Measurements from ENCODE around the gene CAMTA1. TPM values are rescaled to one million over a fixed set of nuclear protein-coding genes. Genes with fewer than 3 reads are reported as not detected.

The CAMTA1 gene
- polyA plus RNA-seq, 1 of the 3 experiments (the other 2 are of a cell fraction) = 63.1 TPM

GRCh38 chr1:7501723-7502603, 716.7 kb downstream of the CAMTA1 start:
- H3K36me3 ChIP-seq (replicated peaks in 1 of 2; ENCODE audit: control insufficient read depth in 1 of 2, insufficient read depth in 2 of 2, low read length in 1 of 2) = no peaks in the 10 kb centered on the region
- H3K9me3 ChIP-seq = no peaks in the 10 kb centered on the region
- H4K20me1 ChIP-seq (ENCODE audit: insufficient read depth) = no peaks in the 10 kb centered on the region
- no peak overlapping the region for H3K4me2 ChIP-seq
- no peaks in the 10 kb centered on the region for H3K9me2 ChIP-seq
- H3K4me1 ChIP-seq (ENCODE audit: control insufficient read depth in 1 of 2, insufficient read depth in 2 of 2, low read depth in 1 of 2, low read length in 1 of 2) = peaks cover 0 to 40% of the 10 kb centered on the region in 2 experiments; a peak in 1 of 4 replicates
- DNase-seq = no peak
- H3K27me3 ChIP-seq (ENCODE audit: insufficient read depth) = no peaks in the 10 kb centered on the region
- H3F3A ChIP-seq (replicated peaks; ENCODE audit: insufficient read depth) = no peaks in the 10 kb centered on the region
- CTCF ChIA-PET = interaction anchor here (1.6 to 1.8 kb wide), 2 partner anchors 14 to 167 kb away, joined by 4 to 7 read pairs; no protein-coding TSS in a partner anchor
- no peak overlapping the region for H3K9ac ChIP-seq
- H2AFZ ChIP-seq (ENCODE audit: low read depth) = no peak overlapping the region
- POLR2A ChIA-PET = no interaction called here
- 54% methylated on average over 10 of the region's 15 CpGs for WGBS (ENCODE audit: low lambda C conversion rate)
- TF ChIP-seq TEAD4 (IDR thresholded peaks at IDR 0.05; ENCODE audit: borderline replicate concordance, insufficient read depth) (no peak), POLR2AphosphoS5 (IDR thresholded peaks at IDR 0.05; ENCODE audit: low read depth, low read length) (no peak), EZH2phosphoT487 (IDR thresholded peaks at IDR 0.05; ENCODE audit: borderline replicate concordance, low read depth) (no peak), RXRA (IDR thresholded peaks at IDR 0.05; ENCODE audit: borderline replicate concordance, low read depth) (no peak), MXI1 (IDR thresholded peaks at IDR 0.05; ENCODE audit: low read depth, low read length) (no peak), IRF3 (IDR thresholded peaks at IDR 0.05; ENCODE audit: low read depth, low read length) (no peak)
- H3K4me3 ChIP-seq (ENCODE audit: low read depth in 2 of 2, low read length in 1 of 2) = no peak overlapping the region
- H3K27ac ChIP-seq (ENCODE audit: low read depth in 2 of 2, low read length in 1 of 2) = no peak overlapping the region
- H3K79me2 ChIP-seq (ENCODE audit: insufficient read depth) = no peaks in the 10 kb centered on the region

GRCh38 chr1:7503691-7504437, 718.6 kb downstream of the CAMTA1 start:
- no peak for DNase-seq
- no peak overlapping the region for H2AFZ ChIP-seq (ENCODE audit: low read depth)
- H3K27me3 ChIP-seq (ENCODE audit: insufficient read depth) = no peaks in the 10 kb centered on the region
- H3K36me3 ChIP-seq (replicated peaks in 1 of 2; ENCODE audit: control insufficient read depth in 1 of 2, insufficient read depth in 2 of 2, low read length in 1 of 2) = no peaks in the 10 kb centered on the region
- no peak overlapping the region for H3K9ac ChIP-seq
- no peaks in the 10 kb centered on the region for H3K9me2 ChIP-seq
- ChIA-PET CTCF (interaction anchor here (0.5 kb wide), 1 partner anchor 526 kb away, joined by 3 read pairs; no protein-coding TSS in a partner anchor), POLR2A (no interaction called here)
- H3F3A ChIP-seq (replicated peaks; ENCODE audit: insufficient read depth) = no peaks in the 10 kb centered on the region
- H4K20me1 ChIP-seq (ENCODE audit: insufficient read depth) = no peaks in the 10 kb centered on the region
- H3K27ac ChIP-seq (ENCODE audit: low read depth in 2 of 2, low read length in 1 of 2) = no peak overlapping the region
- no peak overlapping the region for H3K4me2 ChIP-seq
- no peak overlapping the region for H3K4me3 ChIP-seq (ENCODE audit: low read depth in 2 of 2, low read length in 1 of 2)
- H3K4me1 ChIP-seq (ENCODE audit: control insufficient read depth in 1 of 2, insufficient read depth in 2 of 2, low read depth in 1 of 2, low read length in 1 of 2) = peaks cover 0 to 55% of the 10 kb centered on the region in 2 experiments; a peak in 1 of 4 replicates
- no peaks in the 10 kb centered on the region for H3K79me2 ChIP-seq (ENCODE audit: insufficient read depth)
- H3K9me3 ChIP-seq = no peaks in the 10 kb centered on the region
- 67% methylated on average over 4 of the region's 18 CpGs for WGBS (ENCODE audit: low lambda C conversion rate)
- TF ChIP-seq USF2 (IDR thresholded peaks at IDR 0.05; ENCODE audit: borderline replicate concordance, low read depth, low read length) (no peak), GATA2 (CRISPR knock-in tag; IDR thresholded peaks at IDR 0.05) (no peak), SMC3 (IDR thresholded peaks at IDR 0.05; ENCODE audit: low read depth, low read length) (no peak), TCF12 (IDR thresholded peaks at IDR 0.05) (no peak), CTCF (IDR thresholded peaks at IDR 0.05) (no peak), POLR2AphosphoS5 (IDR thresholded peaks at IDR 0.05; ENCODE audit: low read depth, low read length) (no peak), FOXM1 (IDR thresholded peaks at IDR 0.05; ENCODE audit: low read depth) (no peak), SIN3A (IDR thresholded peaks at IDR 0.05; ENCODE audit: borderline replicate concordance, low read depth, low read length) (no peak), FOSL2 (IDR thresholded peaks at IDR 0.05; ENCODE audit: borderline replicate concordance, low read depth) (no peak), ELF1 (IDR thresholded peaks at IDR 0.05) (no peak), EZH2phosphoT487 (IDR thresholded peaks at IDR 0.05; ENCODE audit: borderline replicate concordance, low read depth) (no peak), USF1 (IDR thresholded peaks at IDR 0.05; ENCODE audit: borderline replicate concordance, low read depth) (no peak), GABPA (IDR thresholded peaks at IDR 0.05; ENCODE audit: low read depth) (no peak), NFIC (IDR thresholded peaks at IDR 0.05; ENCODE audit: borderline replicate concordance) (no peak)
